22Rv1 (cell line): ENCODE results near the gene YTHDF2.
"Not testable (repeated sequence)": the region's sequence is repeated elsewhere in the genome, so short reads cannot be mapped to it uniquely, and the experiment has no call there.

Source experiments
- CTCF ChIP-seq: fragments of 450-650 bp; IDR thresholded peaks from 2 replicates; pipeline ENCODE4 v1.5.1; 2017; ENCODE audit warnings: mild to moderate bottlenecking
- ZFX ChIP-seq: fragments of 450-650 bp; IDR thresholded peaks from 2 replicates; pipeline ENCODE4 v1.6.1; 2017; ENCODE audit warnings: antibody characterized with exemption, borderline replicate concordance

- not testable (repeated sequence) for TF ChIP-seq ZFX, CTCF
Observed at GRCh38 chr1:28771921-28772320, 35.2 kb downstream of the YTHDF2 start.
